OCI-LY1 (cell line): ENCODE measurements around the gene LTBP3.

Source experiments
- H2AFZ ChIP-seq: fragments of 200-600 bp; sonication (generic), shearing (Covaris generic); 2 replicates; pipeline ENCODE4 v1.6.0; 2014; ENCODE audit warnings: antibody characterized with exemption, mild to moderate bottlenecking, low read length
- H3F3A ChIP-seq: fragments of 200-600 bp; sonication (generic), shearing (Covaris generic); 2 replicates; pipeline ENCODE4 v1.6.0; 2014; ENCODE audit warnings: mild to moderate bottlenecking, antibody characterized with exemption, low read length, moderate library complexity; ENCODE audit not compliant: insufficient read depth
- H3K27ac ChIP-seq: fragments of 200-600 bp; sonication (generic); 2 replicates; pipeline ENCODE4 v1.5.1; 2014; ENCODE audit warnings: low read length, mixed run types, mild to moderate bottlenecking, low read depth; ENCODE audit not compliant: poor library complexity, severe bottlenecking
- H3K27me3 ChIP-seq: fragments of 200-600 bp; sonication (generic); 2 replicates; pipeline ENCODE4 v1.6.0; 2014; ENCODE audit warnings: antibody characterized with exemption, mild to moderate bottlenecking, low read length, moderate library complexity; ENCODE audit not compliant: insufficient read depth
- H3K36me3 ChIP-seq: fragments of 200-600 bp; sonication (generic); 2 replicates; pipeline ENCODE4 v1.6.1; 2014; ENCODE audit warnings: mild to moderate bottlenecking, antibody characterized with exemption, low read length, moderate library complexity, mixed read lengths; ENCODE audit not compliant: insufficient read depth
- H3K4me1 ChIP-seq: fragments of 200-600 bp; sonication (generic); 2 replicates; pipeline ENCODE4 v1.5.1; 2014; ENCODE audit warnings: mild to moderate bottlenecking, low read length, moderate library complexity; ENCODE audit not compliant: insufficient read depth, severe bottlenecking
- H3K4me2 ChIP-seq: fragments of 200-600 bp; sonication (generic), shearing (Covaris generic); 2 replicates; pipeline ENCODE4 v1.6.1; 2014; ENCODE audit warnings: low read length
- H3K4me3 ChIP-seq: fragments of 200-600 bp; sonication (generic); 2 replicates; pipeline ENCODE4 v1.5.1; 2014; ENCODE audit warnings: low read length, low read depth, mild to moderate bottlenecking, mixed read lengths; ENCODE audit not compliant: poor library complexity, severe bottlenecking
- H3K79me2 ChIP-seq: fragments of 200-600 bp; shearing (Covaris generic); 2 replicates; pipeline ENCODE4 v1.6.1; 2016; ENCODE audit warnings: mixed run types, low read length, mixed read lengths; ENCODE audit not compliant: insufficient read depth
- H3K9ac ChIP-seq: fragments of 200-600 bp; sonication (generic), shearing (Covaris generic); 2 replicates; pipeline ENCODE4 v1.6.1; 2014; ENCODE audit warnings: mild to moderate bottlenecking, low read length, mixed read lengths
- H3K9me2 ChIP-seq: fragments of 200-600 bp; sonication (generic), shearing (Covaris generic); 2 replicates; pipeline ENCODE4 v1.6.1; 2014; ENCODE audit warnings: low read depth, mild to moderate bottlenecking, low read length, mixed read lengths
- H3K9me3 ChIP-seq: fragments of 200-600 bp; shearing (Covaris generic); 2 replicates; pipeline ENCODE4 v1.6.1; 2014; ENCODE audit warnings: low read length, mixed read lengths
- H4K20me1 ChIP-seq: fragments of 200-600 bp; sonication (generic), shearing (Covaris generic); 2 replicates; pipeline ENCODE4 v1.6.0; 2016; ENCODE audit warnings: mild to moderate bottlenecking, low read length; ENCODE audit not compliant: insufficient read depth
- EZH2 ChIP-seq: fragments of 200-600 bp; sonication (generic), shearing (Covaris generic); IDR thresholded peaks from 2 replicates; pipeline ENCODE4 v1.8.0; 2017; ENCODE audit warnings: borderline replicate concordance, mixed run types, mild to moderate bottlenecking, antibody characterized with exemption, low read length, moderate library complexity, mixed read lengths
- TF ChIP-seq, protein P1 (sequence below): fragments of 200-600 bp; sonication (generic), shearing (Covaris generic); IDR thresholded peaks from 2 replicates; pipeline ENCODE4 v1.5.1; 2017; ENCODE audit warnings: mild to moderate bottlenecking, antibody characterized with exemption, low read length, moderate library complexity, mixed read lengths

The LTBP3 gene

GRCh38 chr11:65526744-65527143 lies 31.4 kb downstream of the LTBP3 start:
- Histone ChIP-seq H3K4me2 (no peak overlapping the region), H3K9me3 (no peaks in the 10 kb centered on the region), H3K4me3 (no peak overlapping the region), H4K20me1 (no peaks in the 10 kb centered on the region), H3F3A (no peaks in the 10 kb centered on the region), H3K9ac (no peak overlapping the region), H3K4me1 (peaks cover 28% of the 10 kb centered on the region), H3K27ac (no peak overlapping the region), H2AFZ (no peak overlapping the region), H3K9me2 (no peaks in the 10 kb centered on the region), H3K36me3 (peaks cover 29% of the 10 kb centered on the region), H3K79me2 (no peaks in the 10 kb centered on the region), H3K27me3 (0 out of 2 replicates have a peak, but pooled peaks cover 6% of the 10 kb centered on the region)
- TF ChIP-seq, protein P1, sequence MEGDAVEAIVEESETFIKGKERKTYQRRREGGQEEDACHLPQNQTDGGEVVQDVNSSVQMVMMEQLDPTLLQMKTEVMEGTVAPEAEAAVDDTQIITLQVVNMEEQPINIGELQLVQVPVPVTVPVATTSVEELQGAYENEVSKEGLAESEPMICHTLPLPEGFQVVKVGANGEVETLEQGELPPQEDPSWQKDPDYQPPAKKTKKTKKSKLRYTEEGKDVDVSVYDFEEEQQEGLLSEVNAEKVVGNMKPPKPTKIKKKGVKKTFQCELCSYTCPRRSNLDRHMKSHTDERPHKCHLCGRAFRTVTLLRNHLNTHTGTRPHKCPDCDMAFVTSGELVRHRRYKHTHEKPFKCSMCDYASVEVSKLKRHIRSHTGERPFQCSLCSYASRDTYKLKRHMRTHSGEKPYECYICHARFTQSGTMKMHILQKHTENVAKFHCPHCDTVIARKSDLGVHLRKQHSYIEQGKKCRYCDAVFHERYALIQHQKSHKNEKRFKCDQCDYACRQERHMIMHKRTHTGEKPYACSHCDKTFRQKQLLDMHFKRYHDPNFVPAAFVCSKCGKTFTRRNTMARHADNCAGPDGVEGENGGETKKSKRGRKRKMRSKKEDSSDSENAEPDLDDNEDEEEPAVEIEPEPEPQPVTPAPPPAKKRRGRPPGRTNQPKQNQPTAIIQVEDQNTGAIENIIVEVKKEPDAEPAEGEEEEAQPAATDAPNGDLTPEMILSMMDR = no peak
- no peak for TF ChIP-seq EZH2

GRCh38 chr11:65525546-65526480 lies 32.3 kb downstream of the LTBP3 start:
- H2AFZ ChIP-seq = no peak overlapping the region

DNA sequence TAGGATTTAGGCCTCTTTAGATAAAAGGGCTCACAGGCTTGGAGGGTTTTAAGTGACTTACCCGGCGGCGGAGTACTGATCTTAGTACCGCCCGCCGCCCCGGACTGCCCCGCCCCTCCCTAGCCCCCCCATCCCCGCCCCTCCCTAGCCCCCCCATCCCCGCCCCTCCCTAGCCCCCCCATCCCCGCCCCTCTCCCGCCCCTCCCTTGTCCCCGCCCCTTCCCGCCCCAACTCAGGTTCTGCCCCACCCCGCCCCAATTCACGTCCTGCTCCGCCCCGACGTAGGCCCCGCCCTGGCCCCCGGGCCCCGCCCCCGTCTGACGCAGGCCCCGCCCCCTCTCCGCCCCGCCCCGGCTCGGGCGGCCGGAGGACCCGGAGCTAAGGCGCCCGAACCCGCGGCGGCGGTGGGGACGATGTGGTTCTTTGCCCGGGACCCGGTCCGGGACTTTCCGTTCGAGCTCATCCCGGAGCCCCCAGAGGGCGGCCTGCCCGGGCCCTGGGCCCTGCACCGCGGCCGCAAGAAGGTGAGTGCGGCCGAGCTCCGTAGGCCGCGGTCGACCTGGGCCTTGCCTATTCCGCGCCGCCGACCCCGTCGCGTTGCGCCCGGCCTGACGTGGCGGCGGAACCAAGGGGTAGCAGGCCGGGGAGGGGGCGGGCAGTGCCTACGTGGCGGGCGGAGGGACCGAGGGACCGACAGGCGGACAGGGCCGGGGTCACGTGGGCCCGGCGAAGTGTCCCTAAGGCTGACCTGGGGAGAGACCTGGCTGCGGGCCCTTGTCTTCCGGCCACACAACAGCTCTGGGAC lies 33.2 kb downstream of the LTBP3 start, which contains the start of gene SCYL1:
Gene SCYL1 (plus strand): TSS at position 343 of the 805 bp plus-strand sequence. CDS start 71 bp downstream, at position 414.
- H4K20me1 ChIP-seq = no peaks in the 10 kb centered on the region
- H3K27ac ChIP-seq = no peak within 1 kb of the TSS
- no peak within 1 kb of the TSS for H2AFZ ChIP-seq
- H3K9me3 ChIP-seq = no peaks in the 10 kb centered on the region
- H3K4me3 ChIP-seq = peak within 1 kb of the TSS; percentile 96
- peaks cover 28% of the 10 kb centered on the region for H3K4me1 ChIP-seq
- H3K9ac ChIP-seq = peak within 1 kb of the TSS; percentile 97
- TF ChIP-seq, protein P1 = no peak
- no peak for TF ChIP-seq EZH2
- peak within 1 kb of the TSS; percentile 84 for H3K4me2 ChIP-seq
- H3K36me3 ChIP-seq = peaks cover 12% of the 10 kb centered on the region
- no peaks in the 10 kb centered on the region for H3K9me2 ChIP-seq
- H3K79me2 ChIP-seq = no peaks in the 10 kb centered on the region
- H3F3A ChIP-seq = no peaks in the 10 kb centered on the region
- 0 out of 2 replicates have a peak, but pooled peaks cover 6% of the 10 kb centered on the region for H3K27me3 ChIP-seq

More at GRCh38 chr11:65525546-65526480, 32.3 kb downstream of the LTBP3 start:
- peak overlapping the region; percentile 84 for H3K4me2 ChIP-seq
- peak overlapping the region; percentile 96 for H3K4me3 ChIP-seq
- H3K27me3 ChIP-seq = 0 out of 2 replicates have a peak, but pooled peaks cover 6% of the 10 kb centered on the region
- peaks cover 28% of the 10 kb centered on the region for H3K4me1 ChIP-seq
- no peaks in the 10 kb centered on the region for H3K9me3 ChIP-seq
- H3K79me2 ChIP-seq = no peaks in the 10 kb centered on the region
- H3K9ac ChIP-seq = peak overlapping the region; percentile 97
- peaks cover 20% of the 10 kb centered on the region for H3K36me3 ChIP-seq
- H4K20me1 ChIP-seq = no peaks in the 10 kb centered on the region
- no peak overlapping the region for H3K27ac ChIP-seq
- H3F3A ChIP-seq = no peaks in the 10 kb centered on the region
- TF ChIP-seq, protein P1 = no peak
- no peak for TF ChIP-seq EZH2
- H3K9me2 ChIP-seq = no peaks in the 10 kb centered on the region
